ENCODE measurements around the gene KCNB1. TPM values are rescaled to one million over a fixed set of nuclear protein-coding genes. Genes with fewer than 3 reads are reported as not detected.

The KCNB1 gene
- total RNA-seq, 6 donors from 2014 or later = 0.40 to 2.2 (median 0.98) TPM

DNA sequence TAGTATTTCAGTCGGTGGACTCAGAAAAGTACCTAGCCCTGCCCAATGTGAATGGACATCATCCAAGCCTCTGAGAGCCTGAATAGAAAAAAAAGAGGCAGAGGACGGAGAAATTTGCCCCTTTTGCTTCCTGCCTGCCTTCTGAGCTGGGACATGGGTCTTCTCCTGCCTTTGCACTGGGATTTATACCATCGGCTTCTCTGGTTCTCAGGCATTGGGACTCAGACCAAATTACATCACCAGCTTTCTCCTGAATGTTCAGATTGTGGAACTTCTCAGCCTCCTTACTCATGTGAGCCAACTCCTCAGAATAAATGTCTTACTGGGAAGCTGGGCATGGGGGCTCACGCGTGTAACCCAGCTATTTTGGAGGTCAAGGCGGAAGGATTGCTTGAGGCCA, 19.8 kb downstream of the KCNB1 start:
- DNase-seq (no peak), ATAC-seq (ENCODE audit: low FRiP score in 2 of 2) (no peak)
- no peaks in the 10 kb centered on the region for H3K4me1 ChIP-seq
- H3K9me3 ChIP-seq = no peaks in the 10 kb centered on the region
- TF ChIP-seq POLR2AphosphoS5 (IDR thresholded peaks at IDR 0.05) (no peak), POLR2A (IDR thresholded peaks at IDR 0.05) (no peak), EP300 (IDR thresholded peaks at IDR 0.05) (no peak)
- TF ChIP-seq, protein P1, sequence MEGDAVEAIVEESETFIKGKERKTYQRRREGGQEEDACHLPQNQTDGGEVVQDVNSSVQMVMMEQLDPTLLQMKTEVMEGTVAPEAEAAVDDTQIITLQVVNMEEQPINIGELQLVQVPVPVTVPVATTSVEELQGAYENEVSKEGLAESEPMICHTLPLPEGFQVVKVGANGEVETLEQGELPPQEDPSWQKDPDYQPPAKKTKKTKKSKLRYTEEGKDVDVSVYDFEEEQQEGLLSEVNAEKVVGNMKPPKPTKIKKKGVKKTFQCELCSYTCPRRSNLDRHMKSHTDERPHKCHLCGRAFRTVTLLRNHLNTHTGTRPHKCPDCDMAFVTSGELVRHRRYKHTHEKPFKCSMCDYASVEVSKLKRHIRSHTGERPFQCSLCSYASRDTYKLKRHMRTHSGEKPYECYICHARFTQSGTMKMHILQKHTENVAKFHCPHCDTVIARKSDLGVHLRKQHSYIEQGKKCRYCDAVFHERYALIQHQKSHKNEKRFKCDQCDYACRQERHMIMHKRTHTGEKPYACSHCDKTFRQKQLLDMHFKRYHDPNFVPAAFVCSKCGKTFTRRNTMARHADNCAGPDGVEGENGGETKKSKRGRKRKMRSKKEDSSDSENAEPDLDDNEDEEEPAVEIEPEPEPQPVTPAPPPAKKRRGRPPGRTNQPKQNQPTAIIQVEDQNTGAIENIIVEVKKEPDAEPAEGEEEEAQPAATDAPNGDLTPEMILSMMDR (IDR thresholded peaks at IDR 0.05) = no peak
- WGBS, 2 donors = 83 to 84% methylated on average over 6 of the region's 6 CpGs
- no peak overlapping the region for H3K4me3 ChIP-seq
- H3K36me3 ChIP-seq = no peaks in the 10 kb centered on the region
- no peaks in the 10 kb centered on the region for H3K27me3 ChIP-seq
- H3K27ac ChIP-seq = no peak overlapping the region

DNA sequence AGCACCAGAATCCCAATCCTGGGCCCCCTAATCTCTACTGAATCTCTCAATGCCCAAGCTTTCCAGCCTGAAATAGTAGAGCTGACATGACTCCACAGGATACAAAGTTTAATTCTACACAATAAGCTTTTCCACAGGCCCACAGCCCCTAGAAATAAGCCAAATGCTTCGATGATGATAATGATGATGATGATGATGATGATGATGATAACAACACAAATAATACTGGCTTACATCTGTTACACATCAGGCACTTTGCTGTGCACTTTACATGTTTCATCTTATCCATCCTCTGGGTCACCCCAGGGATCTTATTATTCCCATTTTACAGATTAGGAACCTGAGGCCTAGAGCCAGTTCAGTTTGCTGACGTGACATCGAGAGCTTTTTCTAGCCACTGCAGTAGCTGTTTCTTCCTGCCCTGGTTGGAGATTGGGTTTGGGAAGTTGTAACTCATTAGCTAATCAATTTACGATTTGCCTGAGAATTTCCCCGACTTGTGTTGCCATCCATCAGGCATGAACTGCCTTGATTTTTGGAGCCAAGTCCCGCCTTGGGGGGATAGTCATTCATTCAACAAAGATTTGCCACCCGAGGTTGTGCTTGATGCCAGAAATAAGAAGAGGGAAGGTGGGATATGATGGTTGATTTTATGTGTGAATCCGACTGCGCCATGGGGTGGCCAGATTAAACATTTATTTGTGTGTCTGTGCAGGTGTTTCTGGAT, 20.4 kb downstream of the KCNB1 start:
- Histone ChIP-seq H3K27me3 (no peaks in the 10 kb centered on the region), H3K9me3 (no peaks in the 10 kb centered on the region), H3K36me3 (no peaks in the 10 kb centered on the region), H3K4me3 (no peak overlapping the region), H3K4me1 (no peaks in the 10 kb centered on the region), H3K27ac (no peak overlapping the region)
- no peak for ATAC-seq (ENCODE audit: low FRiP score in 2 of 2)
- TF ChIP-seq POLR2AphosphoS5 (IDR thresholded peaks at IDR 0.05) (no peak), EP300 (IDR thresholded peaks at IDR 0.05) (no peak), POLR2A (IDR thresholded peaks at IDR 0.05) (no peak)
- 85 to 87% methylated on average over 9 of the region's 9 CpGs for WGBS, 2 donors
- DNase-seq = no peak

DNA sequence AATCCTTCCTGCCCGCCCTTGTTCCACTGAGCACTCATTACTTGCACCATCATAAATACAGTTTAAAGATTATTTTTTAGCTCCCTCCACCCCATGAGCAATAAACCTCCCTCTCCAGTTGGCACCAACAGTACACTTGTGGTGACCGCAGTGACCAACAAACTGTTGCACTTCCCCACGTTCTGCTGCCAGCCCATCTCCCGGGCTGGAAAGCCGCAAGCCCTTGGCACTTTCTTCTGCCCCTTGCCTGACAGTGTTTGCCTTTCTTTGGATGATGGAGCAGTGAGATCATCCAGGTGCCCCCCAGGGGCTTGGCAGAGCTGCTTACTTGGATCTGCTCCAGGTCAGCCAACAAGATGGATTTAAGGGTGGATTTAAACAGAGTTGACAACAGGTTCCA, 21.6 kb downstream of the KCNB1 start:
- Histone ChIP-seq H3K4me3 (no peak overlapping the region), H3K36me3 (no peaks in the 10 kb centered on the region), H3K27ac (no peak overlapping the region), H3K9me3 (no peaks in the 10 kb centered on the region), H3K27me3 (no peaks in the 10 kb centered on the region), H3K4me1 (no peaks in the 10 kb centered on the region)
- TF ChIP-seq POLR2AphosphoS5 (IDR thresholded peaks at IDR 0.05) (no peak), EP300 (IDR thresholded peaks at IDR 0.05) (no peak), POLR2A (IDR thresholded peaks at IDR 0.05) (no peak)
- TF ChIP-seq, protein P1 (IDR thresholded peaks at IDR 0.05) = no peak
- ATAC-seq (ENCODE audit: low FRiP score in 2 of 2) (no peak), DNase-seq (no peak)
- 80 to 85% methylated on average over 5 of the region's 5 CpGs for WGBS, 2 donors

DNA sequence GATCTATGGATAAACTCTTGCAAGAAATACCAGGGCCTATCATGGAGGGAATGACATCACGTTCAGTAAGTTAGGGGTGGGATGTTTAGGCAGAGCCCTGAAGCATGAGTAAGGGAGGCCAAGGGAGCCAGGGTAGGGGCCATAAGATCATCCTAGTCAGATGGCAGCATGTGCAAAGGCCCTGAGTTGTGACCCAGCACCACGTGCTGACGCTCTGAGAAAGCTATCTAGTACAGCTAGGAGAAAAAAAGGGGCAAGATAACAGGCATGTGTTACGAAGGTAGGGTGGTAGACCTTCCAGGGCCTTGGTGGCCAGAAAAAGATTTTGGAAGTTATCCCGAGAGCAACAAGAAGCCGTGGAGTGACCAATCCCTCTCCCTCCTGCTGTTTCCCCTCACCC, 22.3 kb downstream of the KCNB1 start:
- ATAC-seq (ENCODE audit: low FRiP score in 2 of 2) (no peak), DNase-seq (no peak)
- Histone ChIP-seq H3K9me3 (no peaks in the 10 kb centered on the region), H3K4me1 (no peaks in the 10 kb centered on the region), H3K36me3 (no peaks in the 10 kb centered on the region), H3K27ac (no peak overlapping the region), H3K4me3 (no peak overlapping the region), H3K27me3 (no peaks in the 10 kb centered on the region)
- 80 to 84% methylated on average over 6 of the region's 6 CpGs for WGBS, 2 donors
- no peak for TF ChIP-seq POLR2AphosphoS5 (IDR thresholded peaks at IDR 0.05)
- no peak for TF ChIP-seq POLR2A (IDR thresholded peaks at IDR 0.05)
- TF ChIP-seq EP300 (IDR thresholded peaks at IDR 0.05) = no peak
- TF ChIP-seq, protein P1 (IDR thresholded peaks at IDR 0.05) = no peak

DNA sequence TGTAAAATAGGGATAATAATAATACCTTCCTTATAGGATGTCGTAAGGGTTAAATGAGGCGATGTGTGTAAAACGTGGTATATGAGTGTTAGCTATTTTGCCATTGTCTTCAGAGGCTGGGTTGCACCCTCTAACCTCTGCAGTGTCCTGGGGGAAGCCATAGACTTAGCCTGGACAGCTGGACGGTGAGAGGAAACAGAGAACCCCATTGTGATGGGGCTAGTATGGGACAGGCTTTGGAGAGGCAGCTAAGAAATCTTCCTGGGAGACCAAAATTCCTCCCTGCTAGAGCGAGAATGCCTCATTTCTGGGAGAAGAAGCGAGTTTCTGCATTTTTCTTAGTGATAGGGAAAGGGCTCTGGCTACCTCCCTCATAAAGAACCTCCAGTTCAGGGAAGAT, 22.8 kb downstream of the KCNB1 start:
- Histone ChIP-seq H3K36me3 (no peaks in the 10 kb centered on the region), H3K27me3 (no peaks in the 10 kb centered on the region), H3K9me3 (no peaks in the 10 kb centered on the region), H3K4me3 (no peak overlapping the region), H3K4me1 (no peaks in the 10 kb centered on the region), H3K27ac (no peak overlapping the region)
- 70 to 78% methylated on average over 6 of the region's 6 CpGs for WGBS, 2 donors
- DNase-seq (no peak), ATAC-seq (ENCODE audit: low FRiP score in 2 of 2) (no peak)
- TF ChIP-seq EP300 (IDR thresholded peaks at IDR 0.05) (no peak), POLR2A (IDR thresholded peaks at IDR 0.05) (no peak), POLR2AphosphoS5 (IDR thresholded peaks at IDR 0.05) (no peak)
- TF ChIP-seq, protein P1 (IDR thresholded peaks at IDR 0.05) = no peak

Measured in upper lobe of left lung (tissue), 6 donors.